Measurements from ENCODE around the gene NUBP2.

Gene NUBP2

GRCh38 chr16:1812732-1813163 lies 30.0 kb downstream of the NUBP2 start:
- peak; percentile 38 to 66 for DNase-seq

GRCh38 chr16:1815461-1815860 lies 32.7 kb downstream of the NUBP2 start:
- no peak for DNase-seq

GRCh38 chr16:1816396-1817275 lies 33.9 kb downstream of the NUBP2 start:
- DNase-seq = no peak

- DNase-seq = no peak
Measured at GRCh38 chr16:1817276-1817589, 34.5 kb downstream of the NUBP2 start.

GRCh38 chr16:1817716-1818115 lies 35.0 kb downstream of the NUBP2 start:
- DNase-seq = no peak

GRCh38 chr16:1818204-1818872 lies 35.6 kb downstream of the NUBP2 start:
- DNase-seq = no peak

GRCh38 chr16:1818873-1819525 lies 36.2 kb downstream of the NUBP2 start:
- DNase-seq = no peak

GRCh38 chr16:1819611-1820010 lies 36.9 kb downstream of the NUBP2 start:
- DNase-seq = no peak

GRCh38 chr16:1820096-1820945 lies 37.6 kb downstream of the NUBP2 start:
- DNase-seq = no peak

GRCh38 chr16:1820946-1821290 lies 38.2 kb downstream of the NUBP2 start:
- no peak for DNase-seq

- no peak for DNase-seq
Measured at GRCh38 chr16:1821861-1822611, 39.3 kb downstream of the NUBP2 start.

- no peak for DNase-seq
Measured at GRCh38 chr16:1822801-1823200, 40.0 kb downstream of the NUBP2 start.

- DNase-seq = peak in 1 of 2 donors; percentile 18
Measured at GRCh38 chr16:1823821-1824220, 41.1 kb downstream of the NUBP2 start.

GRCh38 chr16:1825381-1825863 lies 42.7 kb downstream of the NUBP2 start:
- no peak for DNase-seq

GRCh38 chr16:1825864-1826690 lies 43.3 kb downstream of the NUBP2 start:
- peak; percentile 67 to 76 for DNase-seq

- DNase-seq = peak; percentile 90 to 91
Measured at GRCh38 chr16:1826691-1827573, 44.2 kb downstream of the NUBP2 start, which contains the start of the genes FAHD1 and HAGH. Gene FAHD1, plus strand, starts transcription at chr16:1827206. Its CDS starts 33 bp downstream, at chr16:1827239. Gene HAGH, minus strand, starts transcription at chr16:1826825. Its CDS starts 38 bp downstream, at chr16:1826787.

GRCh38 chr16:1828645-1829410 lies 46.1 kb downstream of the NUBP2 start:
- DNase-seq = no peak

GRCh38 chr16:1830213-1830612 lies 47.5 kb downstream of the NUBP2 start:
- DNase-seq = no peak

Data from stimulated activated CD4-positive, alpha-beta T cell treated with anti-CD3 and anti-CD28 coated beads, Interleukin-2, amount 100 ng/mL, for 24 hours (primary cell).